Smooth muscle cell (in vitro differentiated cells): ENCODE results near the gene RPP25L. TPM values are rescaled to one million over a fixed set of nuclear protein-coding genes. Genes with fewer than 3 reads are reported as not detected.

Source experiments
- DNase-seq: peaks from one replicate; lab custom pipeline; 2025; ENCODE audit not compliant: unreplicated experiment; lab: John Stamatoyannopoulos, UW
- H2AFZ ChIP-seq: fragments of 200-600 bp; sonication (generic); 2 replicates; pipeline ENCODE4 v1.6.0; 2016; ENCODE audit warnings: antibody characterized with exemption, low read depth, mild to moderate bottlenecking
- H3F3A ChIP-seq: fragments of 200-600 bp; sonication (generic); 2 replicates; pipeline ENCODE4 v1.6.0; 2017; ENCODE audit warnings: antibody characterized with exemption, low read depth
- H3K27ac ChIP-seq: fragments of 200-600 bp; sonication (generic); 2 replicates; pipeline ENCODE4 v1.5.1; 2016; ENCODE audit warnings: low read depth, mild to moderate bottlenecking
- H3K27me3 ChIP-seq: fragments of 200-600 bp; sonication (generic); 2 replicates; pipeline ENCODE4 v1.6.1; 2016; ENCODE audit warnings: low read depth, mild to moderate bottlenecking
- H3K36me3 ChIP-seq: fragments of 200-600 bp; sonication (generic); 2 replicates; pipeline ENCODE4 v1.5.1; 2016; ENCODE audit warnings: low read depth
- H3K4me1 ChIP-seq: fragments of 200-600 bp; sonication (generic); 2 replicates; pipeline ENCODE4 v1.5.1; 2016; ENCODE audit warnings: low read depth
- H3K4me2 ChIP-seq: fragments of 200-600 bp; sonication (generic); 2 replicates; pipeline ENCODE4 v1.6.0; 2016; ENCODE audit warnings: mild to moderate bottlenecking
- H3K4me3 ChIP-seq: fragments of 200-600 bp; sonication (generic); 2 replicates; pipeline ENCODE4 v1.5.1; 2016; ENCODE audit warnings: mild to moderate bottlenecking
- H3K79me2 ChIP-seq: fragments of 200-600 bp; sonication (generic); 2 replicates; pipeline ENCODE4 v1.6.0; 2016; ENCODE audit warnings: low read depth, mild to moderate bottlenecking
- H3K9ac ChIP-seq: fragments of 200-600 bp; sonication (generic); 2 replicates; pipeline ENCODE4 v1.6.0; 2016; ENCODE audit warnings: low read depth
- H3K9me3 ChIP-seq: fragments of 200-600 bp; sonication (generic); replicated peaks from 2 replicates; pipeline ENCODE4 v1.5.1; 2016; ENCODE audit warnings: low read depth
- H4K20me1 ChIP-seq: fragments of 200-600 bp; sonication (generic); 2 replicates; pipeline ENCODE4 v1.6.0; 2016; ENCODE audit warnings: low read depth
- CTCF ChIP-seq: fragments of 200-600 bp; sonication (generic); IDR thresholded peaks from 2 replicates; pipeline ENCODE4 v1.5.1; 2017; ENCODE audit warnings: borderline replicate concordance, mild to moderate bottlenecking, antibody characterized with exemption; ENCODE audit not compliant: insufficient read depth, poor library complexity, severe bottlenecking
- WGBS: methylation state at CpG from one replicate; pipeline ENCODE4 v1.1.7; 2016; ENCODE audit warnings: low lambda C conversion rate; 5-methylcytosine and 5-hydroxymethylcytosine counted together
- polyA plus RNA-seq: library from polyadenylated mRNA; unstranded; fragments of >200 nt; fragmentation: Nextera tagmentation; extraction: Ambion mirVana; gene quantifications from 2 replicates; pipeline ENCODE4 v1.2.1, GENCODE V29; 2016
- total RNA-seq: library from RNA; depleted of rRNA; stranded (reverse); fragments of >200 nt; gene quantifications from 2 replicates; pipeline ENCODE4 v1.2.3, GENCODE V29; 2014

RPP25L gene
- total and polyA plus RNA-seq, 2 experiments from 2014 or later, result 10.9 to 27.5 TPM

- Histone ChIP-seq H2AFZ (no peak overlapping the region), H3K4me3 (no peak overlapping the region), H3F3A (no peaks in the 10 kb centered on the region), H3K27ac (no peak overlapping the region), H3K4me1 (peaks cover 42% of the 10 kb centered on the region), H3K36me3 (no peaks in the 10 kb centered on the region), H3K9ac (no peak overlapping the region), H3K9me3 (no peaks in the 10 kb centered on the region), H4K20me1 (peaks cover 3% of the 10 kb centered on the region), H3K4me2 (no peak overlapping the region), H3K27me3 (no peaks in the 10 kb centered on the region), H3K79me2 (peaks cover 9% of the 10 kb centered on the region)
- no peak for DNase-seq
- 78% methylated on average over 12 of the region's 12 CpGs for WGBS
- TF ChIP-seq CTCF, result no peak
Measured at GRCh38 chr9:34568774-34569173, 43.1 kb downstream of the RPP25L start.

DNA sequence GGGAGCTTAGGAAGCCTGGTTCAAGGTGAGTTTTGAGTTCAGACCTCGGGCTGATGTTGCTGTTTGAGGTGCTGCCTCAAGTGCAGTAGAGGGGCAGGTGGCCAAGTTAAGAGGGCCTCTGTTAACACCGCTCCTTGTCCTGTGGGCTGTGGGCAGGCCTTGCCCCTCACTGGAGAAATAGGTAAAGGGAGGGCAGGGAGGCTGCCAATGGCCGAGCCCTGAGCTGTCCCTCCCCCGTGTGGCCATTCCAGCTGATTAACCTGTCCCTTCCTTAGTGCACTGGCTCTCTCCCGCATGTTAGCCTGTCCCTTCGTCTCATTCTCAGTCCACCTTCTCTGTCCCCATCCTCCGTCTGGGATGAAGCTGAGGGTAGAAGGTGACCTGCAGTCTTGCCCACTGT, 43.8 kb downstream of the RPP25L start:
- no peak for TF ChIP-seq CTCF
- WGBS, result 92% methylated on average over 7 of the region's 7 CpGs
- Histone ChIP-seq H3K9me3 (no peaks in the 10 kb centered on the region), H3F3A (no peaks in the 10 kb centered on the region), H3K4me1 (peaks cover 37% of the 10 kb centered on the region), H3K36me3 (no peaks in the 10 kb centered on the region), H3K4me3 (no peak overlapping the region), H3K9ac (no peak overlapping the region), H3K27me3 (no peaks in the 10 kb centered on the region), H3K4me2 (no peak overlapping the region), H2AFZ (no peak overlapping the region), H3K27ac (no peak overlapping the region), H4K20me1 (peaks cover 3% of the 10 kb centered on the region), H3K79me2 (peaks cover 8% of the 10 kb centered on the region)
- no peak for DNase-seq

DNA sequence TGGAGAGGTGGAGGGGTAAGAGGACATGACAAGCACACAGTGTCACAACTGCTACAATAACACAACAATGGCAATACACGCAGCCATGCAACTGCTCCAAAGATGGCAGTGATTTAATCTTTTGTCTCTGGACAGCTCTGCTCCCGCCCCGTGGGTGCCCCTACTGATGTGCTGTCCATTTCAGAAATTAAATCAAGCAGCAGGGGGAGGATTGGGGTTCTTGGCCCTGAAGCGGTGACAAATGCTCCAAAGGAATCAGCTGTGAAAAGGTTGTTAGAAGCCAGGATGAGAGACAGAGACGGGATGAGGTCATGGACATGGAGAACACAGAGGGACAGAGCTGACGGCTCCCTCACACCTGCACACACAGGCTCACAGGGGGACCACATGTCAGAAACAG, 44.9 kb downstream of the RPP25L start:
- DNase-seq, result no peak

More for the DNA sequence above, 44.9 kb downstream of the RPP25L start:
- Histone ChIP-seq H4K20me1 (peaks cover 3% of the 10 kb centered on the region), H3K79me2 (no peaks in the 10 kb centered on the region), H3K27ac (no peak overlapping the region), H3K4me2 (no peak overlapping the region), H3K9me3 (no peaks in the 10 kb centered on the region), H3K27me3 (no peaks in the 10 kb centered on the region), H3K9ac (no peak overlapping the region), H2AFZ (no peak overlapping the region), H3K4me1 (peaks cover 37% of the 10 kb centered on the region), H3K4me3 (no peak overlapping the region), H3F3A (no peaks in the 10 kb centered on the region), H3K36me3 (no peaks in the 10 kb centered on the region)
- 94% methylated on average over 6 of the region's 6 CpGs for WGBS
- no peak for TF ChIP-seq CTCF
